ENCODE results near the gene ZMYND8. TPM values are rescaled to one million over a fixed set of nuclear protein-coding genes. Genes with fewer than 3 reads are reported as not detected.

ZMYND8 gene
- total and polyA plus RNA-seq, 2 of the 8 experiments (the other 6 are each of a cell fraction or from before 2014, with no cell fraction given) = 50.5 to 163 TPM

DNA sequence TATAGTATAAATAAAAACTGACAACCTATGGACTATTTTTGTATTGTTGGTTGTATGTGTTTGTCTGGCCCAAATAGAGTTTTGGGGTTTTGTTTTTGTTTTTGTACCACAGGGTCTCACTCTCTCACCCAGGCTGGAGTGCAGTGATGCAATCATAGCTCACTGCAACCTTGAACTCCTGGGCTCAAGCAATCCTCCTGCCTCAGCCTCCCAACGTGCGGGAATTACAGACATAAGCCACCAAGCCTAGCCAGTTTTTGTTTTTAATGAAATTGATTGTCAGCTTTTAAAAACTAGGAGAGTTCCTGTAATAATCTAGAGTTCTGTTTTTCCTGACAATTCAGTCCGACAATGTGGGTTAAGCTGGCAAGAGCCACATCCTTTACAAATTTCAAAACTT is 98.7 kb downstream of the ZMYND8 start:
- Histone ChIP-seq H2BK120ac (replicated peaks; ENCODE audit: low read depth, low read length) (no peak overlapping the region), H2BK15ac (ENCODE audit: low read length) (no peak overlapping the region), H2AK5ac (ENCODE audit: low read depth, low read length) (no peak overlapping the region), H3K9me3 (ENCODE audit: insufficient read depth in 2 of 2, low read depth in 1 of 2, low read length in 1 of 2) (no peaks in the 10 kb centered on the region), H3K4me2 (ENCODE audit: insufficient read depth in 1 of 2, low read depth in 2 of 2, low read length in 2 of 2) (no peak overlapping the region), H3K4me3 (ENCODE audit: extremely low read depth in 1 of 4, insufficient read depth in 2 of 4, low read depth in 3 of 4, low read length in 4 of 4) (no peak overlapping the region), H3K4ac (replicated peaks; ENCODE audit: insufficient read length, low read depth, low read length) (no peak overlapping the region), H2BK5ac (ENCODE audit: low read depth, low read length) (no peak overlapping the region), H3K36me3 (ENCODE audit: control insufficient read depth in 2 of 4, insufficient read depth in 4 of 4, low read length in 3 of 4) (peaks cover 18 to 75% (median 61%) of the 10 kb centered on the region in 4 experiments; a peak in 7 of 8 replicates), H4K8ac (ENCODE audit: extremely low read depth, insufficient read depth, low read length) (no peak overlapping the region), H3K27me3 (replicated peaks in 1 of 4; ENCODE audit: control insufficient read depth in 3 of 4, extremely low read depth in 1 of 4, insufficient read depth in 3 of 4, low read length in 3 of 4) (no peaks in the 10 kb centered on the region), H3K23me2 (ENCODE audit: low read depth, low read length) (peaks cover 3% of the 10 kb centered on the region; the same call in 1 of the 2 replicates), H3K27ac (ENCODE audit: low read depth, low read length) (no peak overlapping the region), H3K79me2 (ENCODE audit: control insufficient read depth in 1 of 2, insufficient read depth in 2 of 2, low read length in 2 of 2) (peaks cover 0 to 68% of the 10 kb centered on the region in 2 experiments; a peak in 2 of 4 replicates), H3K9ac (replicated peaks in 1 of 4; ENCODE audit: extremely low read depth in 1 of 4, low read depth in 3 of 4, low read length in 3 of 4) (no peak overlapping the region), H3K18ac (ENCODE audit: extremely low read depth, low read length) (no peak overlapping the region), H3K14ac (ENCODE audit: insufficient read length) (no peak overlapping the region), H4K5ac (ENCODE audit: insufficient read length, low read depth, low read length) (no peak overlapping the region), H2BK12ac (ENCODE audit: low read depth, low read length) (no peak overlapping the region), H2BK20ac (ENCODE audit: low read length) (no peak overlapping the region), H3K79me1 (ENCODE audit: low read depth, low read length) (peaks cover 6% of the 10 kb centered on the region; the same call in 1 of the 2 replicates), H2AFZ (ENCODE audit: low read length) (no peak overlapping the region), H3K56ac (replicated peaks; ENCODE audit: insufficient read length, low read depth, low read length) (no peak overlapping the region), H4K20me1 (replicated peaks in 1 of 2; ENCODE audit: control insufficient read depth in 1 of 2, insufficient read depth in 2 of 2, low read length in 2 of 2) (peaks cover 2 to 6% of the 10 kb centered on the region in 2 experiments), H3K4me1 (replicated peaks in 1 of 4; ENCODE audit: control insufficient read depth in 3 of 4, insufficient read depth in 4 of 4, low read length in 3 of 4) (no peaks in the 10 kb centered on the region), H3K23ac (ENCODE audit: insufficient read length) (no peak overlapping the region), H4K91ac (replicated peaks; ENCODE audit: insufficient read length, low read length) (no peak overlapping the region)
- CTCF ChIA-PET (ENCODE audit: partially characterized antibody) = interaction anchor here (1.7 kb wide), 1 partner anchor 15 kb away, joined by 11 read pairs; no protein-coding TSS in a partner anchor
- POLR2A ChIA-PET (ENCODE audit: partially characterized antibody) = interaction anchor here (1.1 to 2.1 kb wide), 4 partner anchors 10 to 17 kb away, joined by 3 to 7 read pairs (median 4); no protein-coding TSS in a partner anchor
- 89% methylated on average over 3 of the region's 3 CpGs; no CpG with 5 or more reads in 1 of the 2 experiments for WGBS, 2 experiments (ENCODE audit: extremely low coverage in 1 of 2, insufficient coverage in 1 of 2, insufficient read length in 1 of 2, insufficient replicate concordance in 2 of 2, low coverage in 1 of 2, low lambda C conversion rate in 2 of 2, missing lambda C conversion rate in 1 of 2)
- TF ChIP-seq SIRT6 (IDR thresholded peaks at IDR 0.05; ENCODE audit: low read length) = no peak
- no peak for TF ChIP-seq EZH2 (IDR thresholded peaks at IDR 0.05; ENCODE audit: low read depth, low read length, severe bottlenecking)
- FAIRE-seq (no peak), DNase-seq (ENCODE audit: low read depth in 1 of 2, low spot score in 2 of 2) (no peak)

Measured in H1 (cell line).